OCI-LY1 (cell line): ENCODE measurements around the gene FREM3.

Source experiments
- CTCF ChIP-seq: fragments of 200-600 bp; sonication (generic), shearing (Covaris generic); IDR thresholded peaks from 2 replicates; pipeline ENCODE4 v1.5.1; 2017; ENCODE audit warnings: mild to moderate bottlenecking, antibody characterized with exemption, low read length, moderate library complexity, mixed read lengths
- EZH2 ChIP-seq: fragments of 200-600 bp; sonication (generic), shearing (Covaris generic); IDR thresholded peaks from 2 replicates; pipeline ENCODE4 v1.8.0; 2017; ENCODE audit warnings: borderline replicate concordance, mixed run types, mild to moderate bottlenecking, antibody characterized with exemption, low read length, moderate library complexity, mixed read lengths

DNA sequence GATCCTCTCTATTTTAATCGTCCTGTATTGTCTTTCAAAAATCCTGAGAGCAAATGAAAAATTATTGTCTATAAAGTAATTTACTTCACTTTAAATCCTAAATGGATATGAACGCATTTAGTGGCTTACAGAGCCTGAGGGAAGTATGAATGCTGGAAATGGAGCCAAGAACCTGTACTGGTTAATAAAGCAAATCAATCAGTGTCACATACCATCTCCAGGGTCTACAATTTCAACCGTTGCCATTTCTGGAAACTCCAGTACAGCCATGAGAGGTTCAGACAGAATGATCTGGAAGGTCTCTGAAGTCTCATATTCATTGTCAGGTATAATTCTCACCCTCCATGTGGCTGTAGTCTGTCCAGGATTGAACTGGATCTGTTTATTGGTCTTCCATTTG, 76.6 kb downstream of the FREM3 start:
- TF ChIP-seq CTCF (no peak), EZH2 (no peak)
